NCI-H1092 treated with DMSO at 0.1 percent for 48 hours (cell line): Measurements from ENCODE around the gene TBX1.

Source experiments
- DNase-seq: peaks from one replicate; lab custom pipeline; 2025; lab: John Stamatoyannopoulos, UW

The TBX1 gene

DNA sequence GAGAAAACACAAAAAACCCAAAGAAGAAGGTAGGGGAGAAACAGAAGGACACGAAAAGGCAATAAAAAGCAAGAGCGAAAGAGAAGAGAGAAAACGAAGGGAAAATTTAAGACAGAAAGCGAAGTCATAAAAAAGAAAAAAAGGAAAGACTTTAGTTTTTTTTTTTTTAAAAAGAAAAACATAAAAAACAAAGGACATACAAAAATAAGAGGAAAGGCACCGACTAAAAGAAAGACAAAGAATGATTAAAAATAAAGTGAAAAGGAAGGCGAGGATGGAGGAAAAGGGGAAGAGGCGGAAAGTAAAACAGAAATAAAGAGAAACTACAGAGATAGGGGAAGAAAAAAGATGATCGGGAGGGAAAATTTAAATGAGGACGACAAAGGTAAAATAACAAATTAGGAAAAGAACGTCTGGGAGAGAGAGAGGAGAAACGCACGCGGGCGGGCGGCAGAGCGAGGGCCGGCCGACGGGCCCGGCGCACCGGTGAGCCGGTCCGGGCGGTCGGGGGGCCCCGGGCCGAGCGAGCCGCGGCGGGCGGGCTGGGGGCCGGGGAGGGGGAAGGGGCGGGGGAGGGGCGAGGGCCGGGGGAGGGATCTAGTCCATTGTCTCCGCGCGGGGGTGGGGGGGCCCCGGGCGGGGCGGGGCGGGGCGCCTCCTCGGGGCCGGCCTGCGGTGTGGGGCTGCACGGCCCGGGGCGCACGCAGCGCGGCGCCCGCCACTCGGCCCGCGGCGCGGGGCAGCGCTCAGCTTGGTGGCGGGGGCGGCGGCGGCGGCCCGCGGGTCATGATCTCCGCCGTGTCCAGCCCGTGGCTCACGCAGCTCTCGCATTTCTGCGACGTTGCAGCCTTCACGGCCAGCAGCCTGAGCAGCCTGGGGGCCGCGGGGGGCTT is at the start of gene TBX1:
TBX1 (plus strand) TSS at position 721 of the 893 bp plus-strand sequence; CDS start at position 787, 66 bp downstream.
- DNase-seq = no peak

- DNase-seq = no peak
These were observed 47.3 kb upstream of the TBX1 start for GRCh38 chr22:19713245-19713644.

DNA sequence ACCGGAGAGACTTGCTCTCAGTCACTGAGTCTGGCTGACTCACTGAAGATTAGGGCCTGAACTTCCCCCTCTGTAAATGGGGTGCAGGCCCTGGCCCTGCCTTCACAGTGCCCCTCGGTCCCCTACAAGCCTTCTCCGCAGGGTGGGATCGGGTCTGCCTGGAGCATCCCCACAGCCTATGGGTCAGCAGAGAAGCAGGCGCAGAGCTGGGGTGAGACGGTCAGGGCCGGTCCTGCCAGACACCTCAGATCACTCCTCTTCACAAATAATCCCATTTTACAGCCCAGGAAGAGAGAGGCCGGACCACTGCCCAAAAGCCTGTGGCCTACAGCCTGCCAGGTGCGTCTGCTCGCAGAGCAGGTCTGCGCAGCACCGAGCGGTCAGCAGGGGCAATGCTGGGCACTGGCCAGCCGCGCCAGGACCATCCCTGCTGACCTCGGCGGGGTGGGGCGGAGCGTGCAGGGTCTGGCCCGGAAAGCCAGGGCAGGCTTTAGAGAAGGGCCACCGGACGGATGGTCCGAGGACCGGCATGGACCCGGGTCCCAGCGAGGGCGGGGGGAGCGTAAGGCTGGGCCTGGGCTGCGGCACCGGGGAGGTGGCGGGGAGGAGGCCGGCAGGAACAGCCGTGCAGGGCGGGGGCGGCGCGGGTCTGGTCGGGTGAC is 46.8 kb upstream of the TBX1 start:
- peak; percentile 22 for DNase-seq

DNA sequence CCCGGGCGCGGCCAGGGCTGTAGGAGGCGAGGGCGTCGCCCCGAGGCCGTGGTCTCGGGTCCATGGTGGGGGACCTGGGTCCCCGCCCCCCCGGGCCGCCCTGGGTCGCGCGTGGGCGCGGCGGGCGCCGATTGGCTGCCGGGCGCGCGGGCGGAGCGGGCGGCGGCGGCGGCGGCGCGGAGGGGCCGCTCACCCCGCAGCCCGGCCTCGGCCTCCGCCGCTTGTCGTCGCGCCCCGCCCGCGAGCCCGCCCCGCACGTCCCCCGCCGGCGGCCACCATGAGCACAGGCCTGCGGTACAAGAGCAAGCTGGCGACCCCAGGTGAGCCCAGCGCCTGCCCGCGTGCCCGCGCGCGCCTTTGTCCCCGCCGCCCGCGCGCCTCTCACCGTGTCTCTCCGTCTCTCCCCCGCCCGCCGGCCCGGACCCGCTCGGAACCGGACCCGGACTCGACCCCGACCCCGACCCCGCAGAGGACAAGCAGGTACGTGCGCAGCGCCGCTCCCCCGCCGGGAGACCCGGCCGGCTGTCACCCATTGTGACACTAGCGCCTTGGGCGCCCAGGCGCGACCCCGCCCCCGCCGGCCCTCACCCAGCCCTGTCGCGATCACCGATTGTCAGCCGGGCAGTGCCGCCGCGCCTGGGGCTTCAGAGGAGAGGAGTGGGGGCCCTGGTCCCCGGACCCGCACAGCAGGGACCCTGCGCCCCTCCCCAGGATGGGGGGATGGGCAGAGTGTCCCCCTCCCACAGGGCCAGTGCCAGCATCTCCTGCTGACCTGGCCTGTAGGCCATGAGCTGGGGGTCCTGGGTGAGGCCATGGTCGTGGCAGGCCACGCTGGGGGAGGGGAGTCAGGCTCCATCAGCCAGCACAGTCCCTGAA is 46.0 kb upstream of the TBX1 start, which contains the start of gene SEPTIN5:
SEPTIN5 (plus strand) TSS at position 192 of the 876 bp plus-strand sequence; CDS start at position 278, 86 bp downstream.
- DNase-seq = no peak

- no peak for DNase-seq
These were observed 45.2 kb upstream of the TBX1 start for GRCh38 chr22:19715188-19715930.

- no peak for DNase-seq
These were observed 44.3 kb upstream of the TBX1 start for GRCh38 chr22:19716041-19716828.

DNA sequence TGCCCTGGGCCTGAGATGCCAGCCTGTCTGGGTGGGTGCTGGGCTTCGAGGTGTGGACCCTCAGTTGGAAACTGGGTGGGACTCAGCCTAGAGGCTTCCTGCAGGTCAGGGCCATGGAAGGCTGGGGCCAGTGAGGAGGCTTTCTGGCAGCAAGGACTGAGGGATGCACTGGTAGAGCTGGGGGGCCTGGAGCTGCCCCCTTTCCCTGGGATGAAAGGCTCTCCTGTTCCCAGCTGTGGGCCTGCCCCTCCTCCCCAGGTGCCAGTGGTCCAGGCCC is 43.8 kb upstream of the TBX1 start:
- no peak for DNase-seq

GRCh38 chr22:19717181-19717580 is 43.4 kb upstream of the TBX1 start:
- DNase-seq = no peak

- peak; percentile 15 for DNase-seq
These were observed 42.7 kb upstream of the TBX1 start for GRCh38 chr22:19717691-19718455.

- no peak for DNase-seq
These were observed 42.0 kb upstream of the TBX1 start for GRCh38 chr22:19718456-19719049.

DNA sequence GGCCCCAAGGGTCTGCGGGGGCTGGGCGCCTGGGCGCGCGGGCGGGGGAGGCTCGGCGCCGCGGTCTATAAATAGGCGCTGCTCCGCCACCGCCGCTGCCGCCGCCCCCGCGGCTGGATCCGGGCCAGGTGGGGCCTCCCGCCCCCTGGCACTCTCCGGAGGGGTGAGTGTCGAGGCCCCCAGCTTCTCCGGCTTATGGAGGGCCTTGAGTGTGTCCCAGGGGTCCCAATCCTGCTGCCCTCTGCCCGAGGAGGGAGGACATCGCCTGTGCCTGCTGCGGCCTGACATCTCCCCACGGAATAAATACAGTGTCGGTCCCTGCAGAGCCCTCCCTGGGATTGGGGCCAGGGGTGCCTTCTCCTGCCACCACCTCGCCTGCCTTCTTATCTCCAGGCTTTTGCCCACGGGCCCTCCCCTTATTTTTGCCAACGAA is 41.5 kb upstream of the TBX1 start:
- DNase-seq = no peak

- DNase-seq = no peak
These were observed 41.0 kb upstream of the TBX1 start for GRCh38 chr22:19719488-19720021.

DNA sequence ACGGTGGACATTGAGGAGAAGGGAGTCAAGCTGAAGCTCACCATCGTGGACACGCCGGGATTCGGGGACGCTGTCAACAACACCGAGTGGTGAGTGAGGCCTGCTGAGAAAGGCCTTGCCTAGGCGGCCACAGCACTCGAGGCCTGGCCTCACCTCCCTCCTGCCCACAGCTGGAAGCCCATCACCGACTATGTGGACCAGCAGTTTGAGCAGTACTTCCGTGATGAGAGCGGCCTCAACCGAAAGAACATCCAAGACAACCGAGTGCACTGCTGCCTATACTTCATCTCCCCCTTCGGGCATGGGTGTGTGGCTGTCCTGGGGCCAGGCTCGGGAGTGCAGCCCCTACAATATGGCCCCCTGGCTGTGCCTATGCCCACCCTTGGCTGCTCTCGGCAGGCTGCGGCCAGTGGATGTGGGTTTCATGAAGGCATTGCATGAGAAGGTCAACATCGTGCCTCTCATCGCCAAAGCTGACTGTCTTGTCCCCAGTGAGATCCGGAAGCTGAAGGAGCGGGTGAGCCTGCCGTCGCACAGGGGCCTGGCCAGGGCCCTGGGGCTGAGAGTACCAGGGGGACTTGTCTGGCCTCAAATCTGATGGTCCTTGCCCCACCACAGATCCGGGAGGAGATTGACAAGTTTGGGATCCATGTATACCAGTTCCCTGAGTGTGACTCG is 40.3 kb upstream of the TBX1 start:
- no peak for DNase-seq

GRCh38 chr22:19720999-19721329 is 39.6 kb upstream of the TBX1 start:
- no peak for DNase-seq

DNA sequence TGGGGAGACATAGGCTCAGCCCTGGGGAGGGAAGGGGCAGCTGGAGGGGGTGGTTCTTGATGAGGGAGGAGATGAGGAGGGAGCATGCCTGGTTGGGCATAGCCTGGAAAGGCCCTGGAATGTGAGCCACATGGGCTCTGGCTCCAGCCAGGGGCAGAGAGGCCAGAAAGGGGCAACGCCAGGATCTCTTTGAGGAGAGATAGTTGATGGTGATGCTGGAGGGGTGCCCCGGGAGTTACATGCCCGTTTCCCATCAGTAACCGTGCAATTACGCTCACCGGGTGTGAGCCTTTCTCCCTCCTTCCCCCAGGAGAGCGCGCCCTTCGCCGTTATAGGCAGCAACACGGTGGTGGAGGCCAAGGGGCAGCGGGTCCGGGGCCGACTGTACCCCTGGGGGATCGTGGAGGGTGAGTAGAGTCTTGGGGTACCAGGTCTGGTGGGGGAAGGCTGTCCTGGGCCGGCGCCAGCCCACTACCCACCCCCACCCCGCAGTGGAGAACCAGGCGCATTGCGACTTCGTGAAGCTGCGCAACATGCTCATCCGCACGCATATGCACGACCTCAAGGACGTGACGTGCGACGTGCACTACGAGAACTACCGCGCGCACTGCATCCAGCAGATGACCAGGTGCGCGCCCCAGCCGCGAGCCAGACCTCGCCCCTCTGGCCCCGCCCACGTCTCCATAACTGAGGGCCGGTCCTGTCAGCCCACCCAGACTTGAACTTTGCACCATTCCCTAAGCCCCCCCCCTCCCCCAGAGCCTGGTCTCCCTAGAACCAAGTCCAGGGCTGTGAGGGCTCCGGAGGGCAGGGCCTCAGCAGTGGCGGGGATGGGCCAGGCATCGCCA is 39.0 kb upstream of the TBX1 start:
- no peak for DNase-seq

GRCh38 chr22:19722178-19722981 is 38.2 kb upstream of the TBX1 start:
- DNase-seq = no peak

DNA sequence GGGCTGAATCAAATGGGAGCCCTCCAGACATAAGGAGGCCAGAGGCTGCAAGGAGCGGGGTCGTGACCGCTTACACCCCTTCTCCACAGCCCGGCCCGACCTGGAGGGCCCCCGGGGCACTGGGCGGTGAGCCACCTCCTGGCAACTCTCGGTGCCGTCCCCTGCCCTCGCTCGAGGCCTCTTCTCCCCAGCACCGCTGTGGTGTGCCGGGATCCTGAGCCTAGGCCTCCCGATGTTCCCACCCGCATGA is 37.7 kb upstream of the TBX1 start:
- DNase-seq = no peak
